GM12878 (cell line): ENCODE data around the gene IGIP. TPM values are rescaled to one million over a fixed set of nuclear protein-coding genes. Genes with fewer than 3 reads are reported as not detected.
A peak's percentile ranks its signal among the peaks of the same experiment; 100 is the strongest.

ENCODE experiments used
- BCLAF1 ChIP-seq: fragments of 450-650 bp; IDR thresholded peaks from 2 replicates; pipeline ENCODE4 v1.6.1; 2017; ENCODE audit warnings: antibody characterized with exemption, mild to moderate bottlenecking, moderate library complexity
- BRCA1 ChIP-seq: IDR thresholded peaks from 2 replicates; pipeline ENCODE4 v1.6.1; 2011; ENCODE audit warnings: low read depth, low read length, improper control_type of control experiment
- EGR1 ChIP-seq, 2 experiments: IDR thresholded peaks; 1 replicate in 1 of 2; 2 replicates in 1 of 2; pipeline ENCODE4 v1.6.1; 2011 to 2012; ENCODE audit warnings: low read depth in 2 of 2, low read length in 2 of 2, borderline replicate concordance in 1 of 2, mild to moderate bottlenecking in 1 of 2, moderate library complexity in 1 of 2
- EZH2 ChIP-seq: IDR thresholded peaks from 2 replicates; pipeline ENCODE4 v1.6.1; 2012; ENCODE audit warnings: low read depth, mild to moderate bottlenecking, control low read depth, inconsistent platforms, low read length, borderline replicate concordance; ENCODE audit not compliant: control insufficient read depth
- PBX3 ChIP-seq: IDR thresholded peaks from 2 replicates; pipeline ENCODE4 v1.6.1; 2011; ENCODE audit warnings: mild to moderate bottlenecking, low read depth, low read length, moderate library complexity; ENCODE audit not compliant: insufficient replicate concordance
- POLR2A ChIP-seq: IDR thresholded peaks from 2 replicates; pipeline ENCODE4 v1.6.1; 2011; ENCODE audit warnings: low read depth, mild to moderate bottlenecking, low read length
- SP1 ChIP-seq: IDR thresholded peaks from one replicate; pipeline ENCODE4 v1.6.1; 2011; ENCODE audit warnings: low read depth, low read length
- SRF ChIP-seq, 2 experiments: IDR thresholded peaks; 2 replicates each; pipeline ENCODE4 v1.6.1; 2011; ENCODE audit warnings: low read depth in 2 of 2, low read length in 2 of 2, mild to moderate bottlenecking in 1 of 2, moderate library complexity in 1 of 2
- ZBTB4 ChIP-seq: fragments of 450-650 bp; formaldehyde crosslinking; IDR thresholded peaks from 2 replicates; pipeline ENCODE4 v1.4.0; 2022; ENCODE audit warnings: mild to moderate bottlenecking, moderate library complexity
- ZNF384 ChIP-seq: IDR thresholded peaks from 2 replicates; pipeline ENCODE4 v1.6.1; 2012; ENCODE audit warnings: low read depth, mild to moderate bottlenecking, low read length, improper control_type of control experiment, borderline replicate concordance
- polyA plus RNA-seq, 11 experiments: library from polyadenylated mRNA; depleted of rRNA in 4 of 11; unstranded in 6 of 11; stranded (reverse) in 5 of 11; fragments of >200 nt; fragmentation: Nextera tagmentation in 4 of 11; fragmentation: Illumina TruSeq in 1 of 11; extraction: Ambion mirVana in 4 of 11; extraction: Trizol in 1 of 11; gene quantifications; 1 replicate in 1 of 11; 2 replicates in 10 of 11; pipeline versions ENCODE4 v1.2.1 to v1.2.3, GENCODE V29; 2011 to 2016; ENCODE audit warnings: inconsistent platforms in 2 of 11, missing spikeins in 2 of 11, low read depth in 1 of 11
- total RNA-seq, 4 experiments: library from RNA; depleted of rRNA in 3 of 4; stranded (reverse); fragments of >200 nt in 3 of 4; fragmentation: Illumina TruSeq in 1 of 4; extraction: Trizol in 1 of 4; gene quantifications; 2 replicates each; pipeline versions ENCODE4 v1.2.1 to v1.2.3, GENCODE V29; 2013 to 2021

The IGIP gene
- total and polyA plus RNA-seq, 10 of the 15 experiments (the other 5 are each of a cell fraction or from before 2014, with no cell fraction given), result 0.58 to 3.3 (median 1.9) TPM

- TF ChIP-seq PBX3 (no peak), ZNF384 (no peak), EZH2 (no peak), SP1 (no peak), POLR2A (peak; percentile 86), EGR1 (IDR thresholded peaks at IDR 0.05; ENCODE audit: borderline replicate concordance in 1 of 2, low read depth in 2 of 2, low read length in 2 of 2) (peak; percentile 88 to 93), ZBTB4 (no peak), BRCA1 (no peak), BCLAF1 (0 out of 2 replicates have a peak, but pooled peaks have one; percentile 7), SRF (IDR thresholded peaks at IDR 0.05; ENCODE audit: low read depth in 2 of 2, low read length in 2 of 2) (0 out of 4 replicates have a peak, but pooled peaks of 1 of the 2 experiments have one; percentile 3)
These were observed 18.2 kb upstream of the IGIP start (continued) for GRCh38 chr5:140107312-140108092.
